ENCODE measurements around the gene GNL1.

GNL1 gene

GRCh38 chr6:30556066-30556905, at the start of gene GNL1:
GNL1 (minus strand) TSS chr6:30556489; CDS start chr6:30556203, 286 bp downstream.
- DNase-seq (ENCODE audit: low read depth), result peak; percentile 98

GRCh38 chr6:30603961-30604360, 47.7 kb upstream of the GNL1 start:
- TF ChIP-seq CTCF (IDR thresholded peaks at IDR 0.05; ENCODE audit: insufficient read depth, low read depth, low read length, missing control alignments), result no peak
- DNase-seq (ENCODE audit: low read depth), result no peak
- H3K4me3 ChIP-seq (ENCODE audit: low read depth, low read length), result no peak overlapping the region

More at GRCh38 chr6:30556066-30556905, at the start of gene GNL1:
- H3K4me3 ChIP-seq (ENCODE audit: low read depth, low read length), result peak within 1 kb of the TSS; percentile 100
- no peak for TF ChIP-seq CTCF (IDR thresholded peaks at IDR 0.05; ENCODE audit: insufficient read depth, low read depth, low read length, missing control alignments)

GRCh38 chr6:30601815-30602641, 45.7 kb upstream of the GNL1 start:
- no peak overlapping the region for H3K4me3 ChIP-seq (ENCODE audit: low read depth, low read length)
- no peak for TF ChIP-seq CTCF (IDR thresholded peaks at IDR 0.05; ENCODE audit: insufficient read depth, low read depth, low read length, missing control alignments)

GRCh38 chr6:30601436-30601814, 45.1 kb upstream of the GNL1 start:
- no peak for TF ChIP-seq CTCF (IDR thresholded peaks at IDR 0.05; ENCODE audit: insufficient read depth, low read depth, low read length, missing control alignments)
- H3K4me3 ChIP-seq (ENCODE audit: low read depth, low read length), result no peak overlapping the region
- DNase-seq (ENCODE audit: low read depth), result no peak

More at GRCh38 chr6:30601815-30602641, 45.7 kb upstream of the GNL1 start:
- no peak for DNase-seq (ENCODE audit: low read depth)

GRCh38 chr6:30600451-30600961, 44.2 kb upstream of the GNL1 start:
- TF ChIP-seq CTCF (IDR thresholded peaks at IDR 0.05; ENCODE audit: insufficient read depth, low read depth, low read length, missing control alignments), result no peak
- DNase-seq (ENCODE audit: low read depth), result no peak
- no peak overlapping the region for H3K4me3 ChIP-seq (ENCODE audit: low read depth, low read length)

- no peak for TF ChIP-seq CTCF (IDR thresholded peaks at IDR 0.05; ENCODE audit: insufficient read depth, low read depth, low read length, missing control alignments)
- H3K4me3 ChIP-seq (ENCODE audit: low read depth, low read length), result no peak overlapping the region
Observed at GRCh38 chr6:30599625-30600324, 43.5 kb upstream of the GNL1 start.

More at GRCh38 chr6:30599625-30600324, 43.5 kb upstream of the GNL1 start:
- DNase-seq (ENCODE audit: low read depth), result no peak

Data from GM12865 (cell line).